Measurements from ENCODE around the gene LRFN2.

LRFN2 gene

DNA sequence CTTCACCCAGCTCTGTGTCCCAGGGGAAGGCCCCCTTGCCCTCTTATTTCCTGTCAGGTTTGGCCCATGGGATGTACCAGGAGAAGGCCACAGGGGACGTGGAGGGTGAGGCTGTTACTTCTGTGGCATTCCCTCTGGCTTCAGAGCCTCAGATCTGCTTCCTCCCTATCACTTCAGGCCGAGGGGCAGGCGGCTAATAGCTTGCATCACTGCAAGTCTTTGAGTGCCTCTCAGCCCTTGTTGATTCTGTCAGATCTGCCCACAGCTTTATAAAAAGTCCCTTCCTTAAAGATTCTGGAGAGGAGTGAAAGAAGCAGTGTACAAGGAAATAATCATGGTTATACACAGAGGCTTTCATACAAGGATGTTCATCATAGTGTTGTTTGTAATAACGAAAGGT, 86.9 kb downstream of the LRFN2 start:
- no peaks in the 10 kb centered on the region for H3F3A ChIP-seq (ENCODE audit: low read depth)
- no peaks in the 10 kb centered on the region for H3K9me3 ChIP-seq (ENCODE audit: insufficient read depth, low read depth, low read length)
- no peak overlapping the region for H3K9ac ChIP-seq (ENCODE audit: low read depth, low read length, poor library complexity, severe bottlenecking)
- no peaks in the 10 kb centered on the region for H3K79me2 ChIP-seq (ENCODE audit: insufficient read depth, low read length)
- TF ChIP-seq EZH2phosphoT487 (IDR thresholded peaks at IDR 0.05; ENCODE audit: borderline replicate concordance), result no peak
- TF ChIP-seq, protein P1, sequence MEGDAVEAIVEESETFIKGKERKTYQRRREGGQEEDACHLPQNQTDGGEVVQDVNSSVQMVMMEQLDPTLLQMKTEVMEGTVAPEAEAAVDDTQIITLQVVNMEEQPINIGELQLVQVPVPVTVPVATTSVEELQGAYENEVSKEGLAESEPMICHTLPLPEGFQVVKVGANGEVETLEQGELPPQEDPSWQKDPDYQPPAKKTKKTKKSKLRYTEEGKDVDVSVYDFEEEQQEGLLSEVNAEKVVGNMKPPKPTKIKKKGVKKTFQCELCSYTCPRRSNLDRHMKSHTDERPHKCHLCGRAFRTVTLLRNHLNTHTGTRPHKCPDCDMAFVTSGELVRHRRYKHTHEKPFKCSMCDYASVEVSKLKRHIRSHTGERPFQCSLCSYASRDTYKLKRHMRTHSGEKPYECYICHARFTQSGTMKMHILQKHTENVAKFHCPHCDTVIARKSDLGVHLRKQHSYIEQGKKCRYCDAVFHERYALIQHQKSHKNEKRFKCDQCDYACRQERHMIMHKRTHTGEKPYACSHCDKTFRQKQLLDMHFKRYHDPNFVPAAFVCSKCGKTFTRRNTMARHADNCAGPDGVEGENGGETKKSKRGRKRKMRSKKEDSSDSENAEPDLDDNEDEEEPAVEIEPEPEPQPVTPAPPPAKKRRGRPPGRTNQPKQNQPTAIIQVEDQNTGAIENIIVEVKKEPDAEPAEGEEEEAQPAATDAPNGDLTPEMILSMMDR (conservative IDR thresholded peaks at IDR 0.05; ENCODE audit: low read length), result no peak
- no peak overlapping the region for H3K4me3 ChIP-seq (ENCODE audit: low read length, poor library complexity, severe bottlenecking)
- no peaks in the 10 kb centered on the region for H4K20me1 ChIP-seq (ENCODE audit: insufficient read depth, low read length, poor library complexity, severe bottlenecking)
- H3K36me3 ChIP-seq (ENCODE audit: insufficient read depth, low read length), result no peaks in the 10 kb centered on the region
- no peaks in the 10 kb centered on the region for H3K9me2 ChIP-seq (replicated peaks; ENCODE audit: low read depth, low read length)
- H3K4me2 ChIP-seq (ENCODE audit: low read depth, low read length, poor library complexity, severe bottlenecking), result no peak overlapping the region
- no peaks in the 10 kb centered on the region for H3K27me3 ChIP-seq (ENCODE audit: insufficient read depth, low read length, poor library complexity, severe bottlenecking)
- H2AFZ ChIP-seq (ENCODE audit: low read length), result no peak overlapping the region
- H3K4me1 ChIP-seq (ENCODE audit: insufficient read depth, low read length, poor library complexity, severe bottlenecking), result peaks cover 7% of the 10 kb centered on the region

DNA sequence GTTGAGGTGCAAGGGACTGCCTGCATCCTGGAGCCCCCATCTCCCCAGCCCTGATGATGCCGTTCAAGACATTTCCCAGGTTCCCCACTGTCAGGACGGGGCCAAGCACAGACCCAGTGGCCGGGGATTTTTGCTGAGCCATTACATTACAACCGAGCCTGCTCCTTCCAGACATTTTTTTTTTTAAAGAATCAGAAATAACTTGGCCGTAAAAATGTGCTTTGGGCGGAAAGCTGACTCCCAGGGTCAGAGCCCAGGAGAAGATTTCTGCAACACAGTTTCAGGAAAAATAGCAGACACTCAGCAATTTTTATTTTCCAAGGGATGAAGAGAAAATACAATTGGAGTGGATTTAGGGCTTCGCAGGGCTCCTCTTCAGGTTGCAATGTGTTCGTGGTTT, 87.9 kb downstream of the LRFN2 start:
- H3K79me2 ChIP-seq (ENCODE audit: insufficient read depth, low read length), result no peaks in the 10 kb centered on the region
- H3F3A ChIP-seq (ENCODE audit: low read depth), result no peaks in the 10 kb centered on the region
- H3K4me2 ChIP-seq (ENCODE audit: low read depth, low read length, poor library complexity, severe bottlenecking), result no peak overlapping the region
- no peaks in the 10 kb centered on the region for H3K9me3 ChIP-seq (ENCODE audit: insufficient read depth, low read depth, low read length)
- H3K9me2 ChIP-seq (replicated peaks; ENCODE audit: low read depth, low read length), result no peaks in the 10 kb centered on the region
- H4K20me1 ChIP-seq (ENCODE audit: insufficient read depth, low read length, poor library complexity, severe bottlenecking), result no peaks in the 10 kb centered on the region
- no peaks in the 10 kb centered on the region for H3K27me3 ChIP-seq (ENCODE audit: insufficient read depth, low read length, poor library complexity, severe bottlenecking)
- no peaks in the 10 kb centered on the region for H3K36me3 ChIP-seq (ENCODE audit: insufficient read depth, low read length)
- H3K9ac ChIP-seq (ENCODE audit: low read depth, low read length, poor library complexity, severe bottlenecking), result no peak overlapping the region
- H3K4me1 ChIP-seq (ENCODE audit: insufficient read depth, low read length, poor library complexity, severe bottlenecking), result peaks cover 7% of the 10 kb centered on the region
- no peak overlapping the region for H2AFZ ChIP-seq (ENCODE audit: low read length)
- H3K4me3 ChIP-seq (ENCODE audit: low read length, poor library complexity, severe bottlenecking), result no peak overlapping the region
- TF ChIP-seq EZH2phosphoT487 (IDR thresholded peaks at IDR 0.05; ENCODE audit: borderline replicate concordance), result no peak
- TF ChIP-seq, protein P1 (conservative IDR thresholded peaks at IDR 0.05; ENCODE audit: low read length), result no peak

DNA sequence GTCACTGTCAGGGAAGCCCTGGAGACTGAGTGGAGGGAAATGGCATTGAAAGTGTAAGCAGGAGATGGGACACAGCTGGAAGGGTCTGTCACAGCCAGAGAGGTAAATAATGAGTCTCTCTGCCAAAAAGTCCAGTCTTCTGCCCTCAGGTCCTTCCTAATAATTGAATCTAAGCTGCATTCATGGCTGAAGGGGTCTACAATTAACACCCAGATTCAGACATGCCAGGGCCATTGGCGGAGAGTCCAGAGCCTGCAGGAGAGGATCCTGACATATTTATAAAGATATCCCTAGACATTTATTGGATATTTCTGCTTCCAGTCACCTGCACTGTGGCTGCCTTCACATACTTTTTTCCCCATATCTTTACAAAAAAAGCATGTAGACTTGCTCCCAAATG, 89.0 kb downstream of the LRFN2 start:
- no peaks in the 10 kb centered on the region for H3K27me3 ChIP-seq (ENCODE audit: insufficient read depth, low read length, poor library complexity, severe bottlenecking)
- H3K9ac ChIP-seq (ENCODE audit: low read depth, low read length, poor library complexity, severe bottlenecking), result no peak overlapping the region
- H3K9me3 ChIP-seq (ENCODE audit: insufficient read depth, low read depth, low read length), result no peaks in the 10 kb centered on the region
- H3K4me1 ChIP-seq (ENCODE audit: insufficient read depth, low read length, poor library complexity, severe bottlenecking), result peaks cover 7% of the 10 kb centered on the region
- TF ChIP-seq, protein P1 (conservative IDR thresholded peaks at IDR 0.05; ENCODE audit: low read length), result no peak
- no peak for TF ChIP-seq EZH2phosphoT487 (IDR thresholded peaks at IDR 0.05; ENCODE audit: borderline replicate concordance)
- no peak overlapping the region for H3K4me3 ChIP-seq (ENCODE audit: low read length, poor library complexity, severe bottlenecking)
- H3K36me3 ChIP-seq (ENCODE audit: insufficient read depth, low read length), result no peaks in the 10 kb centered on the region
- H3K9me2 ChIP-seq (replicated peaks; ENCODE audit: low read depth, low read length), result no peaks in the 10 kb centered on the region
- H3K4me2 ChIP-seq (ENCODE audit: low read depth, low read length, poor library complexity, severe bottlenecking), result no peak overlapping the region
- no peaks in the 10 kb centered on the region for H3F3A ChIP-seq (ENCODE audit: low read depth)
- no peak overlapping the region for H2AFZ ChIP-seq (ENCODE audit: low read length)
- H3K79me2 ChIP-seq (ENCODE audit: insufficient read depth, low read length), result no peaks in the 10 kb centered on the region
- no peaks in the 10 kb centered on the region for H4K20me1 ChIP-seq (ENCODE audit: insufficient read depth, low read length, poor library complexity, severe bottlenecking)

All from Loucy (cell line).